Measurements from ENCODE around the gene SMOC1.

DNA sequence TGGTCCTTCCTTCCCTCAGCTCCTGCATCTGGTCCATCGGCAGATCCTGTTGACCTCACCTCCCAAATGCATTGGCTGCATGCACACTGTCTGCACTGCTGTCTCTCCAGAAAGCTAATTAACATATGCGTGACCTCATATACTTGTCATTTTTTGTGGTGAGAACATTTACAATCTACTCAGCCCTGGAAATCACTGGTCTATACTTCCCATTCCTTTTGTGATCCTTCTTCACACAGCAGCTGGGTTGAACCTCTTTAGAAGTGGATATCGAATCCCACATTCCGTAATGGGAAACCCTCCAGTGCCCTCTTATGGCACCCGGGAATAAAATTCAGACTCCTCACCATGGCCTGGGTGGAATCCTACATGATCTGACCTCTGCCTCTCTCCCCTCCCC, 45.0 kb downstream of the SMOC1 start:
- TF ChIP-seq CTCF (IDR thresholded peaks at IDR 0.05), result no peak
- no peak for TF ChIP-seq EZH2phosphoT487 (IDR thresholded peaks at IDR 0.05)
- TF ChIP-seq EZH2 (IDR thresholded peaks at IDR 0.05), result no peak
